Left lung (tissue), 10 donors: ENCODE measurements around the gene ABLIM2. TPM values are rescaled to one million over a fixed set of nuclear protein-coding genes. Genes with fewer than 3 reads are reported as not detected.

Source experiments
- ATAC-seq: fragments of 200-7000 bp; cut with Tn5 transposase; one replicate; pipeline ENCODE4 v1.9.1; 2020; ENCODE audit warnings: moderate library complexity
- DNase-seq, 4 donors: peaks; one replicate each; pipeline ENCODE4 v3.0.0-alpha.2; 2013 to 2020
- H3K27ac ChIP-seq, 2 donors: fragments of 200-600 bp; sonication (generic) in 1 of 2; one replicate each; pipeline versions ENCODE4 v1.5.0 to v1.8.0; 2020 to 2021
- H3K27me3 ChIP-seq, 2 donors: fragments of 200-600 bp; sonication (generic) in 1 of 2; one replicate each; pipeline versions ENCODE4 v1.5.0 to v1.8.0; 2020 to 2021
- H3K36me3 ChIP-seq, 2 donors: fragments of 200-600 bp; sonication (generic) in 1 of 2; one replicate each; pipeline versions ENCODE4 v1.5.0 to v1.8.0; 2020 to 2021
- H3K4me1 ChIP-seq, 2 donors: fragments of 200-600 bp; one replicate each; pipeline ENCODE4 v1.8.0; 2021
- H3K4me3 ChIP-seq, 2 donors: fragments of 200-600 bp; sonication (generic) in 1 of 2; one replicate each; pipeline versions ENCODE4 v1.5.0 to v1.8.0; 2020 to 2021; ENCODE audit warnings: mild to moderate bottlenecking in 1 of 2
- H3K9me3 ChIP-seq, 2 donors: fragments of 200-600 bp; sonication (generic) in 1 of 2; one replicate each; pipeline versions ENCODE4 v1.5.0 to v1.8.0; 2020 to 2021
- intact Hi-C, 2 donors: fragments of 100-400 bp; cut with DNase I; formaldehyde crosslinking; loops; one replicate each; pipeline versions ENCODE4 v1.11.2 to v1.14.2; 2022
- microRNA-seq, 2 donors: library from miRNA; unstranded; fragments of <30 nt; microRNA quantifications; one replicate each; pipeline ENCODE4, GENCODE V29; 2019
- polyA plus RNA-seq, 6 donors: library from polyadenylated mRNA; unstranded; fragments of 120-200 nt; gene quantifications; one replicate each; pipeline ENCODE4 v1.2.1, GENCODE V29; 2013; ENCODE audit not compliant: insufficient read length in 6 of 6
- total RNA-seq, 2 donors: library from RNA; stranded (reverse); fragmentation: NEBNext Ultra II Directional; extraction: Animal tissue kit (Norgen Biotek cat#: 25700); gene quantifications; one replicate each; pipeline ENCODE4 v1.2.1, GENCODE V29; 2021
- TF ChIP-seq, protein P1 (sequence below), 2 donors: fragments of 200-600 bp; sonication (generic) in 1 of 2; IDR thresholded peaks; one replicate each; pipeline versions ENCODE4 v1.5.0 to v1.8.0; 2021; ENCODE audit warnings: antibody characterized with exemption in 2 of 2
- donor health status: DM: no; HTN: yes; CAD: no.
- donor health status: DM: no; HTN: no; CAD: no.

ABLIM2 gene
- total and polyA plus RNA-seq, 8 donors, result 5.7 to 10.2 (median 7.0) TPM

DNA sequence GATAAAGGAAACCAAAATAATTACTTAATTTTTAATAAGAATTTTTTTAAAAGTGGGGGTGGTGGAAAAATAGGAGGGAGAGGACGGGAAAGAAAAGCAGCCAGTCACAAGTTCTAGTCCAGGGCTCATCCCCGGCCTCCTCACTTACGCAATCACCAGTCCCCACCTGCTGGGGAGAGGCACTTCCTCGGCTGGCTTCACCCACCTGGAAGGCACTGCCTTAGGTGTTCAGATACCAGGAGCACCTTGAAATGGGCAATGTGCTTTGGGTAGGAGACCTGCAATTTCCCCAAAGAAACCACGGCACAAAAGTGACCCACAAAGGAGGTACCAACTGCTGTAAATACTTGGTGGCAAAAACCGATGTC is 242.8 kb downstream of the ABLIM2 start:
- H3K27ac ChIP-seq, result no peak overlapping the region
- DNase-seq, result no peak
- no peak overlapping the region for H3K4me3 ChIP-seq
- intact Hi-C loops, result no loop called here
- no peaks in the 10 kb centered on the region for H3K36me3 ChIP-seq
- no peaks in the 10 kb centered on the region for H3K9me3 ChIP-seq
- no peaks in the 10 kb centered on the region for H3K27me3 ChIP-seq
- no peak for ATAC-seq
- peaks cover 0 to 3% of the 10 kb centered on the region in 2 donors for H3K4me1 ChIP-seq
- TF ChIP-seq, protein P1, sequence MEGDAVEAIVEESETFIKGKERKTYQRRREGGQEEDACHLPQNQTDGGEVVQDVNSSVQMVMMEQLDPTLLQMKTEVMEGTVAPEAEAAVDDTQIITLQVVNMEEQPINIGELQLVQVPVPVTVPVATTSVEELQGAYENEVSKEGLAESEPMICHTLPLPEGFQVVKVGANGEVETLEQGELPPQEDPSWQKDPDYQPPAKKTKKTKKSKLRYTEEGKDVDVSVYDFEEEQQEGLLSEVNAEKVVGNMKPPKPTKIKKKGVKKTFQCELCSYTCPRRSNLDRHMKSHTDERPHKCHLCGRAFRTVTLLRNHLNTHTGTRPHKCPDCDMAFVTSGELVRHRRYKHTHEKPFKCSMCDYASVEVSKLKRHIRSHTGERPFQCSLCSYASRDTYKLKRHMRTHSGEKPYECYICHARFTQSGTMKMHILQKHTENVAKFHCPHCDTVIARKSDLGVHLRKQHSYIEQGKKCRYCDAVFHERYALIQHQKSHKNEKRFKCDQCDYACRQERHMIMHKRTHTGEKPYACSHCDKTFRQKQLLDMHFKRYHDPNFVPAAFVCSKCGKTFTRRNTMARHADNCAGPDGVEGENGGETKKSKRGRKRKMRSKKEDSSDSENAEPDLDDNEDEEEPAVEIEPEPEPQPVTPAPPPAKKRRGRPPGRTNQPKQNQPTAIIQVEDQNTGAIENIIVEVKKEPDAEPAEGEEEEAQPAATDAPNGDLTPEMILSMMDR (IDR thresholded peaks at IDR 0.05), result no peak

Small RNAs within 50 kb of the gene (microRNA-seq; reads per million reads assigned to microRNA genes)
- 230 to 467 reads per million in 2 donors for gene MIR95

Other genes with a start within 250 kb of the ABLIM2 start
- gene AFAP1, start 219.0 kb downstream of the ABLIM2 start, total RNA-seq, result 10 to 100 TPM; 24.9 to 31.4 TPM
- 10 to 100 TPM; 23.6 to 29.4 (median 27.4) TPM for gene AFAP1, start 219.0 kb downstream of the ABLIM2 start, polyA plus RNA-seq
- 10 to 100 TPM; 29.6 to 46.1 TPM for gene SH3TC1, start 40.5 kb upstream of the ABLIM2 start, total RNA-seq
- gene SH3TC1, start 40.5 kb upstream of the ABLIM2 start, polyA plus RNA-seq, result 10 to 100 TPM; 22.0 to 35.2 (median 26.1) TPM
- gene HTRA3, start 110.9 kb upstream of the ABLIM2 start, total RNA-seq, result 10 to 100 TPM; 16.7 to 18.3 TPM
- gene HTRA3, start 110.9 kb upstream of the ABLIM2 start, polyA plus RNA-seq, result 10 to 100 TPM in 4 of 6 donors, 1 to 10 TPM in 2; 9.7 to 13.9 (median 11.3) TPM